NCI-H524 (cell line): ENCODE results near the gene DENND1C.
"Not testable (repeated sequence)": the region's sequence is repeated elsewhere in the genome, so short reads cannot be mapped to it uniquely, and the experiment has no call there.

ENCODE experiments used
- DNase-seq, 2 experiments: peaks; one replicate each; lab custom pipeline; 2025; lab: John Stamatoyannopoulos, UW

The DENND1C gene

GRCh38 chr19:6457958-6458694 is 23.5 kb downstream of the DENND1C start:
- no peak for DNase-seq

- no peak for DNase-seq
These were observed 25.7 kb downstream of the DENND1C start for GRCh38 chr19:6455924-6456323.

DNA sequence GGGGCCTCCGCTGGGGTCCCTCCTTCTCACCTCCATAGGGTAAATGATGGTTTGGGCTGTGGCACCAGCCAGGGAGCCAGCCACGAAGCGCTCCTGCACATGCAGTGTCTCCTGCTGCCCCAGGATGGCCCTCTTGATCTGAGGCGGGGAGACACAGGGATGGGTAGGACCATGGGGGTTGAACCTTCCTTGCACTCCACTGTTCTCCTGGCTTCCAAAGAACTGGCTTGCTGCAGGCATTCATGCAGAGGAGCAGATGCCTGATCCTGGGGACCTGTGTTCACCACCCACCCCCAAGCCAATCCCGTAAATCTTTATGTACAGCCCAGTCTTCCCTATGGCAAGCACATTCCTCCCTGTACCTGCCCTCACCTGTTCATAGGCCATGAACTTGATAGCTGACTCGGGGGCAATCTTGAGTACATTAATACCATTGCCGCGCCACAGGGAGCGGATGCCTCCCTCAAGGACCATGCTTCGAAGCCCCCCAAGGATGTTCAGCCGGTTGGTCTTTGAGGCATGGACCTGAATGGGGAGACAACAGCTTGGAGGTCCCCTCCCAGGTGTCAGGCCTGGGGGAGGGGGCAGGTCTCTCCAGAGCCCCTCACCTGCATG is 27.5 kb downstream of the DENND1C start:
- no peak for DNase-seq

GRCh38 chr19:6452899-6453298 is 28.7 kb downstream of the DENND1C start:
- no peak for DNase-seq

DNA sequence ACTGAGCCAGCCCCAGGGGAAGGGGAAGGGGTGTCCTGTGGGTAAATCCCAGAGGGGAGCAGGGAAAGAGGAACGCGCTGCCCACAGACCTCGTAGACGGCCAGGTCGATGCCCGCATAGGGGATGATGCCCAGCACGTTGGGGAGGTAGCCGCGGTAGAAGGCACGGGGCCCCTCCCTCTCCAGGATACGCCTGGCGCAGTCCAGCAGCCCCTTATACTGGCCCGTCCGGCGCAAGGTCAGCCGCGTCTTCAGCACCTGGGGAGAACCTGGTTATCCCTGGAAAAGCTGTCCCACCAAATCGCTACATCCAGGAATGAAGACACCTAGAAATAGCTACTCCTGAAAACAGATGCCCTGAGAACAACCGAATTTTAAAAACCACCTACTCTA is 29.4 kb downstream of the DENND1C start:
- DNase-seq = no peak

- no peak for DNase-seq
These were observed 29.9 kb downstream of the DENND1C start for GRCh38 chr19:6451583-6452222.

GRCh38 chr19:6450166-6450565 is 31.4 kb downstream of the DENND1C start:
- no peak for DNase-seq

DNA sequence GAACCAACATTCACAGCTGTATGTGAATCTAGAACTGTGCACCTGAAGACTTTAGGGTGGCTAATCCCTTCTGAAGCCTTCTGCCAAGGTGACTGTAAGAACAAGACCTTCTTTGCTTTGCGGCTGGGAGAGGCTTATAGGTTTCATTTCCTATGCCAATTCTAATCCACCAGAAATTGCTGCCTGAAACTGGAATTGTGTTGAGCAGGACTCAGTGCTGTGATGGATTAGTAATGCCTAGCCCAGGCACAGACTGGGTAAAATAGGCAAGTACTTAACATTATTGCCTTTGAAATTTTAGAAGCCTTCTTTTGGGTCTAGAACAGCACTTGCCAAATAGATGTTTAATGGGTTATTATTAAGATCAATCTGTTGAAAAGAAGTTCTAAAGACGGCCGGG is 33.5 kb downstream of the DENND1C start:
- DNase-seq = no peak

DNA sequence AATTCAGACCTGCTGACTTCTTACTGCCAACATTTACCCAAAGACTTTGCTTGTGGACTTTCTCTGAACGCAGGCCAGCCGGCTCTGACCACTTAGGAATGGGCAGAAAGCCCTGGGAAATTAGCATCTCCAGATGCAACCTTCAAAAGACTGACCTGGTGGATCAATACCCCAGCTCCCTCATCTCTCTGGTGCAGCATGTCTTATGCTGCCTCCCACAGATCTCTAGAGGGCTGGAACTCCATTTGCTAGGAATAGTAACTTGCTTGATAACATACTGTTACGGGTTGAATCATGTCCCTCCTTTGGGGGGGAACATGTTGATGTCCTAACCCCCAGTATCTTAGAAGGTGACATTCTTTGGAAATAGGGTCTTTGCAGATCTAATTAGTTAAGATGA is 35.1 kb downstream of the DENND1C start:
- DNase-seq = no peak

GRCh38 chr19:6443986-6444385 is 37.6 kb downstream of the DENND1C start:
- DNase-seq = no peak

- DNase-seq = no peak
These were observed 39.4 kb downstream of the DENND1C start for GRCh38 chr19:6442087-6442688.

GRCh38 chr19:6440905-6441304 is 40.7 kb downstream of the DENND1C start:
- DNase-seq = no peak

- no peak for DNase-seq
These were observed 41.8 kb downstream of the DENND1C start for GRCh38 chr19:6439743-6440142.

GRCh38 chr19:6433663-6434062 is 47.9 kb downstream of the DENND1C start, which contains the start of gene SLC25A41:
Gene SLC25A41 (minus strand): TSS chr19:6433763. CDS start chr19:6433693, 70 bp downstream.
- no peak for DNase-seq

DNA sequence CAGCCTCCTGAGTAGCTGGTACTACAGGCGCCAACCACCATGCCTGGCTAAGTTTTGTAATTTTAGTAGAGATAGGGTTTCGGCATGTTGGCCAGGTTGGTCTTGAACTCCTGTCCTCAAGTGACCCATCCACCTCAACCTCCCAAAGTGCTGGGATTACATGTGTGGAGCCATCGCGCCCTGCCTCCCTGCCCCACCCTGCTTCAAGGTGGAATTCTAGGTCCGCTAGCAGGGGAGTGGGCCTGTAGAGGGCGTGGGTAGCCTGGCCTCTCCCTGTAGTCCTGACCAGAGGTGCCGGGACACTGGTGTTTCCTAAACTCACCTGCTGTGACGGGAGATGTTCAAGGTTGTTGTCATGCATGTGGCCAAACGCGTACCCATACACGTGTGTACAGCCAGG is 48.4 kb downstream of the DENND1C start:
- no peak for DNase-seq

DNA sequence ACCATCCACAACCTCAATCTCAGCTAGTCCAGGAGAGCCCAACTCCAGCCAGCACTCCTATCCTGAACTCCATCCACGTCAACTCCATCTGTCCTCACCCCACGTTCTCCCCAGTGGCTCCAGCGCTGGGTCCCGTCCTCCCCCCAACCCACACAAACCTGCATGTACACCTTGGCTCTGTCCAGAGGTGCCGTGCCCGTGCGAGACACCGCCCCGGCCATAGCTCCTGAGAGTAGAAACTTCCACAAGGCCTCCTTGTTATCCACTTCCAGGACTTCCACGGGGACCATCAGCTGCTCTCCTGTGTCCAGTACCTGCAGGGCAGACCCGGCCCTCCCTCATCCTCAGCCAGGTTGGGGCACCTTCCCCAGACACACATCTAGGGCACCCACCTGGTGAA is 49.7 kb downstream of the DENND1C start:
- DNase-seq = no peak

DNA sequence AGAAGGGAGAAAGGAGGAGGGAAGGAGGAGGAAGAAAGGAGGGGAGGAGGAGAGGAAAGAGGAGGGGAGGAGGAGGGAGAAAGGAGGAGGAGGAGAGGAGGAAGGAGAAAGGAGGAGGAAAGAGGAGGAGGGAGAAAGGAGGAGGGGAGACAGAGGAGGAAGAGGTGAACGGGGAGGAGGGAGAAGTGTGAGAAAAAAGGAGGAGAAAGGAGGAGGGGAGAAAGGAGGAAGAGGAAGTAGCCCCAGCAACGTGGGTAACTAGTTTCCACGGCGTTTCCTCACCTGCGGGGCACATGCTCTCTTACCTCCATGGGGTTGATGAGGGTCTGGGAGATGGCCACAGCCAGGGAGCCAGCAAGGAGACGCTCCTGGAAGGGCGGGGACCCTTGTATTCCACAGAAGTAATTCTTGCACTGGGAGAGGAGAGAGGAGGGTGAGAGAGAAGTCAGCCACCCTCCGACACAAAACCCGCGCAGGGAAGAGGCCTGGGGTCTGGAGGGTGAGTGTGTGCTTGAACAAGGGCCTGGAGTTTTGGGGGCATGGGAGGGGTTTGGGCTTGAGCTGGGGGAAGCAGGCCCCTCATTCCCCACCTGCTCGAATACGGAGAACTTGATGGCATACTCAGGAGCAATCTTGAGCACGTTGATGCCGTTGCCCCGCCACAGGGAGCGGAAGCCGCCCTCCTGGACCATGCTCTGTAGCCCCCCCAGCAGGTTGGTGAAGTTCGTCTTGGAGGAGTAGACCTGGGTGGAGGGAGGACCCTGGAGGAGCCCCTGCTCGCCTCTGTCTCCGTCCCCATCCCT is 52.0 kb downstream of the DENND1C start:
- DNase-seq = no peak

DNA sequence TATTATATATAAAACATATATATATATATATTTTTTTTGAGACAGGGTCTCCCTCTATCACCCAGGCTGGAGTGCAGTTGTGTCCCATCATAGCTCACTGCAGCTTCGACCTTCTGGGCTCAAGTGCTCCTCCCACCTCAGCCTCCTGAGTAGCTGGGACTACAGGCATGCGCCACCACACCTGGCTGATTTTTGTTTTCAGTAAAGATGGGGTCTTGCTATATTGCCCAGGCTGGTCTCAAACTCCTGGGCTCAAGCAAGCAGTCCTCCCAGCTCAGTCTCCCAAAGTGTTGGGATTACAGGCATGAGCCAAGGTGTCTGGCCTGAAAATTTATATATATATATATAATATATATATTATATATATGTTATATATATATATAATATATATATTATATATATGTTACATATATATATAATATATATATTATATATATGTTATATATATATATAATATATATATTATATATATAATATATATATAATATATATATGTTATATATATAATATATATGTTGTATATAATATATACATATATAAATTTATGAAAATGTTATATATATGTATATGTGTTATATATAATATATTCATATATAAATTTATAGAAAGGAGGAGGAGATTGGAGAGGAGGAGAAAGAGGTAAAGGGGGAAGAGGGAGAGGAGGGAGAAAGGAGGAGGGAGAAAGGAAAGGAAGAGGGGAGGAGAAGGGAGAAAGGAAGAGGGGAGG is 52.7 kb downstream of the DENND1C start:
- DNase-seq = not testable (repeated sequence)

DNA sequence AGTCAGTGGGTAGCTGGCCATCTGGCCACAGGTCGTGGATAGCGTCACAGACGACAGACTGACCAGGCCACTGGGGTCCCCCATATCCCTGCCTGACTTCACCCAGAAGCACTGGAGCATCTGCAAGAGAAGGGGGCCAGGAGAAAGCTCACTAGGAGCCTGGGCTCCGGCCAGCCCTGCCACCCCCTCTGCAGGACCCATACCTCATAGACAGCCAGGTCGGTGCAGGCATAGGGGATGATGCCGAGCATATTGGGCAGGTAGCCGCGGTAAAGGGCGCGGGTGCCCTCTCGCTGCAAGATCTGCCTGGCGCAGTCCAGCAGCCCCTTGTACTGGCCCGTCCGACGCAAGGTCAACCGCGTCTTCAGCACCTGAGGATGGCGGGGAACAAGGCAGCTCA is 54.5 kb downstream of the DENND1C start:
- no peak for DNase-seq

- peak in 1 of 2 experiments; percentile 55 for DNase-seq
These were observed 55.6 kb downstream of the DENND1C start for GRCh38 chr19:6425732-6426620.
